HG03175 (cell line): Measurements from ENCODE around the gene NFATC1.
A peak's percentile ranks its signal among the peaks of the same experiment; 100 is the strongest.

Source experiments
- ATAC-seq: cut with Tn5 transposase; IDR thresholded peaks from one replicate; pipeline ENCODE4 v1.9.1; 2021; ENCODE audit warnings: mild to moderate bottlenecking, moderate library complexity; ENCODE audit not compliant: unreplicated experiment

Gene NFATC1

DNA sequence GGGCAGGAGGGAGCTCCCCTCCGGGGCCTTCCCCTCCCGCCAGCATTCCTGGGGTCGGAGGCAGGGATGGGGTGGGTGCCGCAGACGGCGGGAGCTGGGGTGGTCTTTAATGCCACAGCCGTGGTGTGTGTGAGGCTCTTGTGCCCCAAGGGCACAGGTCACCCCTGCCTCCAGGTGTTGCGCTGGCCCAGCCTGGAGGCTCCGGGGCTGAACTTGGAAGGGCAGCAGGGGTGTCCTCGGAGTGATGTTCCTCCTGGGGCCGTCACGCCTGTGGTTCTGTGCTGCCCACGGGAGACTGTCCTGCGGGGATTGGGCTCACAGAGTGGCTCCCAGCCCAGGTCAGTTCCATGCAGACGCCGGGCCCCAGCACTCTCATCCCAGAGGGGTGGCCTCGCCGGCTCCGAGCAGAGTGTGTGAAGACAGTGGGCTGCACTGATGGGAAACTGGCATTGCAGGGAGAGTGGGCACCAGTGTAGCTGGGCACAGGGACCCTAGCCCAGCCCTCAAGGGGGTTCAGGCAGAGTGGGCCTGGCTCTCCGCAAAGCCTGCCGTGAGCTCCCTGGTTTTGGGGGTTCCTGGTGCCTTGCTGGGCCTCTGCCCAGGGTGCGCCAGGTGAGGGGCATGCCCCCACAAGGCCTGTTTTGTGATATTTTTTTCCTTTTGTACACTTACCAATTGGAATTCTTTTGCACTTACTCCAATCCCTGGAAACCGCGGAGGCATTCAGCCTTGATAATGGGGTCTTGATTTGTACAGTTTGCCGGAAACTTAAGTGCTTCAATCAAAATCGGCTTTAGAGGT, 56.7 kb downstream of the NFATC1 start:
- ATAC-seq = no peak

DNA sequence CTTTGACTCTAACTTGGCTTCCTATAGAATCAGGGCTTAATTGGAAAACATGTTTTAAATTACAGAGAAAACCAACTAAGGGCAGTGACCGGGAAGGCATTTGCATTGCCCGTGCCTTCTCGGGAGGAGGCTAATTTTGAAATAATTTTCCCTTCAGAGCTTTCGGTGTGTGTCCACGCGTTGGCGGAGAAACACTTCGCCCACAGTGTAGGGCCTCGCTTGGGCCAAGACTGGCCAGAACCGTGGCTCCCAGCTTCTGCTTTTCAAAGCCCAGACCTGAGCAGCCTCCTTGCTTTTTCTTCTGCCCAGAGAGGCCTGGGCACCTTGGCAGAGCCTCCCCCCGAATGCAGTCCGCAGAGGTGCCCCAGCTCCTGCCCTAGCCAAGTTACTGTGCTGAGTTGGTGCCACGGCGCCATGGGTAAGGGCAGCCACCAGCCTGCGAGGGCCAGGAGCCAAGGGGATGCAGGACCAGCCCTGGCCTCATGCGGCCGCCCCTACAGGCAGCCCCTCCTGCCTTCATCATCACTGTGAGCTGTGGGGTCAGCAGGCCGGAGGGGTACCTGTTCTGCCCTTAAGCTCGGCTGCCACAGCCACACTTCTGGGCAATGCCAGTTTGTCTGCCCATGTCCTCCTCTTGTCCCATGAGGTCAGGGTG, 57.4 kb downstream of the NFATC1 start:
- no peak for ATAC-seq

DNA sequence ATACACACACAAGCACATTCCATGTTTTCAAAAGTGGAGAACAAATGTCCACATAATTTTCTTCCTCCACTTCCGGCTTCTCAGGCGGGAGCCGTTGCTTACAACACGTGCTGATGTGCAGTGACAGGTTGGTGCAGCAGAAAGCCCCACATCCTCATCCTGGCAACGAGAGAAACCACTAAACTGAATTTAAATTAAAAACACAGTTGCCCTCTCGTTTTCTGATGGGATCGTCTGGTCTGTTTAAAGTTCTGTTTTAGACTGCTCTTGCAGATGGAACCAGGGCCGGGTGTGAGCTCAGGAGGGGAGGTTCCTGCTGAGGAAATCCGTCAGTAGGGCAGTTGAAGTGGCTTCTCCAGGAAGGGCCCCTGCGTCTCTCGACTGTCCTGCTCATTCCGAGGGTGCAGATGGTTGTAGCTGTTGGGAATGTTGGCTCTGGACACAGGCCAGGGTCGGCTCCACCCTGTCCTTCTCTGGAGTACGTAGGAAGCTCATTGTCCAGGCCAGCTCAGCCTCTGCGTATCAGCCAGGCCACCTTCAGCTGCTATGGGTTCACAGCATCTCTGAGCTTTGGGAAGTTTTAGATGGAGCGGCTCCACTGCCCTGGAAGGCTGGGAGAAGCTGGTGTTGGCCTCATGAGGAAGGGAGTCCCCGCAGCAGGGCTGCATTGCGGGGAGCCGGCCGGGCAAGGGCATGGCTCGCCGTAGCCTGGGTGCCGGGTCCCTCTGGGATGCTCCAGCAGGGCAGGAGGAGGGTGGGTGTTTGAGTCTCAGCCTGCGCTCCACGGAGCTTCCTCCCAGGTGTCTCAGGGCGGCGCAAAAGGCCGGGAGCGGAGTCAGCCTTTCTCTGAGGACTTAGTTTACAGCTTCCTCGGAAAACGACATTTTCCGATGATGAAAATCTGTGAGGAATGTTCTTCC, 58.3 kb downstream of the NFATC1 start:
- ATAC-seq = no peak

DNA sequence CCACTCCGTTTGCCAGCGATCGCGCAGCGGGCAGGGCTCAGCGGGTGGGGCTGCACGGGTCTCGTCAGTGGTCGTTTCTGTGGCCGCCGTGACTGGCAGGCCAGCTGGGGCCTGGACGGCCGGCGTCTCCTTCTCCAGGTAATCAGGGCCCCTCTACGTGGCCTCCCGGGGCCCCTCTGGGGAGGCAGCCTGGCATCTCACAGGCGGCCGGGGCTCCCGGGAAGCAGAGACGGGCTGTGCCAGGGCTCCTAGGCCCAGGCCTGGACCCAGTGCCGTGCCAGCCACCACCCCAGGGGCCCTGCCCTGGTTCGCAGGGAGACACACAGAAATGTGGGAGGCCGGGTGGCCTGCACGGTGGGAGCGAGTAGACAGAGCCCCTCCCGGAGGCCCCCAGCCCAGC, 59.5 kb downstream of the NFATC1 start:
- no peak for ATAC-seq

DNA sequence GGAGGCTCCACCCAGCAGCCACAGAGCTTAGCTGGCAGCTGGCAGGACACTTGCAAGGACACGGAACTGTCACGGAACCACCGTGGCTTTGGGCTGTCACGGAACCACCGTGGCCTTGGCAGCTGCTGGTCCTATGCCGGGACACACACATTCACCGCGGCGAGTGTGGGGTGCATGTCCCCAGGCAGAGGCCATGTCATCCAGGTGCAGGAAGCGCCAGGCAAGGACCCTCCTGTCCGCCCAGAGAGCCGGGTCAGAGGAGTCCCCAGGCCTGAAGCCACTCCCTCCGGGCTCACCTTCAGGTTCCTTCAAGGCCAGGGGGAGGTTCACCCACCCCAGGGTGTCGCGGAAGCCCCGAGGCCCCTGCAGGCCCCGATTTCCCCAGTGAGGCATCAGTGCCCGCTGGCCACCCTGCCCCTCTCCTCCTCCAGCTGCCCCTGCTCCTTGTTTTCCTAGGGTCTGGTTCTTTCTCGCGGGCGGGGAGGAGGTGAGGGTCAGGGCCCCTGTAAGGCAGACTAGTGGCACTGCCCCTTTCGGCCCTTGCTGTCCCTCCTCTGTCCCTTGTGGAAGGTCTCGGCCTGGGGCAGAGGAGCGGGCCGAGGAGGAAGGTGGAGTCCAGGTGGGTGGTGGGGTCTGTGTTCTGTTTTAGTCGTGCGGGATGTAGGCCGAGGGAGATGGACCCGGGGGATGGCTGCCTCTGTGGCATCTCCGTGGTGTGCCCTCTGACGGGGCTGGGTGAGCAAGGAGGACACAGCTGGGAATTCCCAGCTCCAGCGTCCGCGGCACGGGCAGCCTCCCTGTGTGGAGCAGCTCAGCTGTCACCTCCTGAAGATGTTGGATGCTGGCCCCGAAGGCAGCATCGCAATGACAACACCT, 60.6 kb downstream of the NFATC1 start:
- no peak for ATAC-seq

DNA sequence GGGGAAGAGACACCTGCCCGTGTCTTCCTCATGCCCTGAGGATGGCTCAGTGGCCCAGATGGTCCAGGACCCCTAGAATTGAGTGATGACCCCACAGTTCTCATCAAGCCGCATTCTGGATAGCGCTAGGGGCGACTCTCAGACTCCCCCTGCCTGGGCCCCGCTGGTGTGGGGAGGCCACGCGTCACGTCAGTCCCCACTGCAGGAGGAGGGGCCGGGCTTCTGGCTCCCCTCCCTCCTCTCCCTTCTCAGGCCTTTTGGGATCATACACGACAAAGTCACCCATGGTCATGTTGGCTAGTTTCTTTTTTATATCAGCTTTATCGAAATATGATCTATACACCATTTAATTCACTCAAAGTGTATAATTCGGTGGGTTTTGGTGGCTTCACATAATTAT, 61.5 kb downstream of the NFATC1 start:
- ATAC-seq = no peak

DNA sequence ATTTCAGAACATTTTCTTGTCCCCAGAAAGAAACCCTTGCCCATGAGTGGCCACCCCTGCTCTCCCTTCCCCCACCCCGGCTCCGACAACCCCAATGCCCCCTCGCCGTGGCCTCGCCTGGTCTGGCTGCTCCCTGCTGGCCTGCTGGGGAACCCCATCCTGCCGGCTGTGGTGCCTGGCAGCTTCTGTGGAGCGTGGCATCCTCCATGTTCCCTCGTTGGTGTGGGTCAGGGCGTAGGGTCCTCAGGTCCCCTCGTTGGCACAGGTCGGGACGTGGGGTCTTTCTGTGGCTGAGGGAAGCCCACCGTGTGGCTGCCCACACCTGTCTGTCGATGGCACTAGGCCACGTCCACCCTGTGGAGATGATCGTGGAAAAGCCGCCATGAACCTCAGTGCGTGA, 61.9 kb downstream of the NFATC1 start:
- no peak for ATAC-seq

DNA sequence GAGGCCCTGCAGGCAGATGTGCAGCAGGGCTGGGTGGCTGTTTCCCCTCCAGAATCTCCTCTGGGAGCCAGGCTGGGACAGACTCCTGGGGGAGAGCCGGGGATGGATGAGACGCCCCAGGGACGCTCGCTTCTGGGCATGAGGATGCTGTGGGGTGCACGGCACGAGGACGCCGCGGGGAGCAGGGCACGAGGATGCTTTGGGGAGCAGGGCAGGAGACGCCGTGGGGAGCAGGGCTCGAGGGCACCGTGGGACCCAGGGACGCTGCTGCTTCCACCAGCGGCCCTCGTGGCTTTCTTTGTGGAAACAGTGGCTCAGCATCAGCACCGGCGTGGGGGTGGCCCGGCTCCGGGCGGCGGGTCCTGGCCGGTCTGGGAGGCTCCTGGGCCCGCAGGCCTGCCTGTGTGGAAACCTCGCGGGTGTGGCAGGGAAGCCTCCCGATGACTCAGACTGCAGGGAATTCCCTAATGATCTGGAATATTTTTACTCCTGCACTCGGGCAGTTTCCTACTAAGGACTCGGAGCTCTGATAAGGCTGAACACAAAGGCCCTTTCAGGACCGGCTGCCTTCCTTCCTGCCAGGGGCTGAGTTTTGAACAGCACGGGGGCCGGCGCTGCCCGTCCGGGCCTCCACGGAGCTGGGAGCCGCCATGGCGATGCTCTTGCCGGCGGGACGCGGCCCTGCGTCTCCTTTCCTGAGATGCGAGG, 62.6 kb downstream of the NFATC1 start:
- no peak for ATAC-seq

DNA sequence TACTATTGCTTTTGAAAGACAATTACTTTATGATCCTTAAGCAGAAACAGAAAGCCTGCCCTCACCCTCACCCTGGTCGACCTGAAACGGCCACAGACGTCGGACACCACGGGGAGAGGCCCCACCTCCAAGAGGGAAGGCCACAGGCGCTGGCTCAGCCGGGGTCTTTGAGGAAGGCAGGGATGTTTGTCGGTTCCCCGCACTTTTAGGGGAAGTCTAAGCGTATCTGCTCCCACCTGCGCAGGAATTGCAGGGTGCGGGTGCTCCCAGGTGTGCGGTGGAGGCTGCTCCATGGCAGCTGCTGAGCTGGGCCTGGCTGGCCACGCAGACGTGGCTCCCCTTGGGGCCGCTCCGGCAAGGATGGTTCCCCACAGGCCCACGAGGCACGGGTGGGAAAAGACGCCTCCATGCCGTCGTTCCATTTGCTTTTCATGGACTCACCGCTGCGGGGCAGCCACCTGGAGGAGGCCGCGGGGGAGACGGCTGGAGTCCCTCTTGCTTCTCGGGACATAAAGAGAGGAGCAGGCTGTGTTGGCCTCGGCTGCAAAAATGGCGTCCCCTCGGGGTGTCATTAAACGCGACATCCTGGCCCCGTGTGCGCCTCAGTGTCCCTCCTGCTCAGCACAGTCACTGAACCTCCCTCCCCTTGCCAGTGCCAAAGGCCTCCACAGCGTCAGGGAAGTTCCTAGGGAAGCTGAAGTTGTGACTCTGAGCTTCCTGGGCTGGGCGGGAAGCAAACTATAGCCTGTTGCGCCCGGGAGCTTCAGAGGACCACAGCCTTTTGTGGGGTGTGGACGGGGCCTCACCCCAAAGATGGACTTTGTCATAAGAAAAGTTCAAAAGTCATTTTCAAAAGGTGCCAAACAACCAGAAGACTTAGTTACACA, 63.4 kb downstream of the NFATC1 start:
- ATAC-seq = no peak

DNA sequence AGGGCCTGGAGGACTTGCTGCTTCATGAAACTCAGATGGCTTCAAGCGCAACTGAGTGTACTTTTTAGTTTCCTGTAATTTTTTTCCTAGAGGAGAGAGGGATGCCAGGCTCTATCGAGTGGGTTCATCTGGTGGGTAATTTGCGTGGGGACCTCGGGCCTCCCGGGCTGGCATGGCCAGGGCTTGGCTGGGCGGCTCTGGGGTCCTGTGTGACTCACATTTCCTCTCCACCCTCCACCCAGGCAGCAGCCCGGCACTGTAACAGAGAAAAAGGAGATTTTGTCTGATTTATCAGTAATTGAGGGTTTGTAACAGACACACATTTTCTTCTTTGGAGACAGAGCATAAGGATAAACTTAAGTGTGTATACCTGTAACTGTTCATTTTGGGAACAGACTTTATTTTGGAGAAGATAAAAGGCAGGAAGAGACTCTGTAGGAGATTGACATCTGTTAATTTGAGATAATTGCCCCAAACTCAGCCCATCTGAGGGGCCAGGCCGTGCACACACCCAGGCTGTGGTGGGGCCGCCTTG, 64.3 kb downstream of the NFATC1 start:
- ATAC-seq = no peak

DNA sequence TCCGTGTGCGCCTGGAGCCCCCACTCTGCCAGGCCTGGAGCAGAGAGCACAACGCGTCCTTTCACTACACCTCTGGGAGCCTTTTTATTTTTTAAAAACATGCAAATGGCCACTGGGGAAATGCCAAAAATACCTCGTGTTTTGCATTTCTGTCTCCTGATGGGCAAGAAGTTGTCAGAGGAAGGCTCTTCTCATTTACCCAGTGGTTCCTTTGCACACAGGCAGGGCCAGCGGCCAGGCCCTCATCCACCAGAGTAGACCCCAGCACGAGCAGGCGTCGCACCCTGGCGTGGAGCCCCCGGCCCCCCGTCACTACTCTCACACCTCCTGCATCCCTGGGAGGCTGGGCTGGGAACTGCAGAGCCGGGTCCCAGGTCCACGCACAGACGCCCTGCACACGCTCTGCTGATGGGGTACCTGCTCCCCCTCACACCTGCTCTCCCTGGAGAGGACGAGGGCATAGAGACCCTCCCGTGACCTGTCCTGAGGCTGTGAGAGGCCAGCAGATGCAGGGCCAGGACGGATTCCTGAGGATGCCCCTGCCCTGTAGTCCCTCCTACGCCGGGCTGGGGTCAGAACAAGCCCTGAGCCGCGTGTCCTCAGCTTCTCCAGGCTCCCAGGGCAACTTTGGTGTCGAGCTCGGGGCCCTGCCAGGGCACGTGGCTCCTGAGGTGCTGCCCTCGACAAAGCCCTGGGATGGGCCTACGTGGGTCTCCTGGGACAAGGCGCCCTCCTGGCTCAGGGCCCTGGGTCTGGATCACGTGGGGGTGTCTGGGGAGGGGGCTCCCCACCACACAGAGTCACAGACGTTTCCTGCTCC, 65.0 kb downstream of the NFATC1 start:
- ATAC-seq = peak; percentile 68

DNA sequence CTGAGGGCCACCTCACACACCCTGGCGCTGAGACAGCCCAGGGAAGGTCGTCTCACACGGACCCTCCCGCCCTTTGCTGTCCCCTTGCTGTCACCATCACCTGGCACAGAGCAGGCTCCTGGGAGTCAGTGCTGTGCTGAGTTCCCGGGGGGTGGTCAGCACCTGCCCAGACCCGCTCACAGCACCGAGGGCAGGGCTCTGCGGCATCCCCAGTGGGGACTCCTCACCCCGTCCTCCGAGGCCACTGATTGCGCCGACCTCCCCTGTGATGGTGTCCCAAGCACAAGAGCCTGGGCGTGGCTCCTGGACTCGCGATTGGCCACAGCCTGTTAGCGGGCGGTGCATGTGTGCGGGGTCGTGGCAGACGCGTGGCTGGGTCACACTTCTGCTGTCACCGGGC, 65.9 kb downstream of the NFATC1 start:
- ATAC-seq = no peak

DNA sequence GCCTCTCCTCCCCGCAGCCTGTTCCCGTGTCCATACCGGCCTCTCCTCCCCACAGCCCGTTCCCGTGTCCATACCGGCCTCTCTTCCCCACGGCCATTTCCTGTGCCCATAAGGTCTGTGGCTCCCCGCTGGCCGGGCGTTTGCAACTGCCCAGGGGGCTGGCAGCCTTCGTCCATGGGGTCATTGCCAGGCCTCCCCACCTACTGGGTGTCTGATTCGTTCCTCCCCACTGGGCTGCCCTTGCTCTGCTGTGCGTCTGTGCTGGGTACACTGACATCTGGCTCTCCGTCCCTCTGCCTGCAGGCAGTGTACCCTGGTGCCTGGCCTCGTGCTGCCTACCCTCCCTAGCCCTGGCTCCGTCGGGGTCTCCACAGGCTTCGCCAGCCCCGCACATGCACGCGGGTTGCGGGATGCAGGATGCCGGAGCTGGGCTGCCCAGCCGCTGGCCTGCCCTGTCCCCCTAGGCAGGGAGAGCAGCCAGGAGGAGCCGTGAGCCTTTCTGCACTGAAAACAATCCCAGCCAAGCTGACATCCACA, 67.8 kb downstream of the NFATC1 start:
- no peak for ATAC-seq

DNA sequence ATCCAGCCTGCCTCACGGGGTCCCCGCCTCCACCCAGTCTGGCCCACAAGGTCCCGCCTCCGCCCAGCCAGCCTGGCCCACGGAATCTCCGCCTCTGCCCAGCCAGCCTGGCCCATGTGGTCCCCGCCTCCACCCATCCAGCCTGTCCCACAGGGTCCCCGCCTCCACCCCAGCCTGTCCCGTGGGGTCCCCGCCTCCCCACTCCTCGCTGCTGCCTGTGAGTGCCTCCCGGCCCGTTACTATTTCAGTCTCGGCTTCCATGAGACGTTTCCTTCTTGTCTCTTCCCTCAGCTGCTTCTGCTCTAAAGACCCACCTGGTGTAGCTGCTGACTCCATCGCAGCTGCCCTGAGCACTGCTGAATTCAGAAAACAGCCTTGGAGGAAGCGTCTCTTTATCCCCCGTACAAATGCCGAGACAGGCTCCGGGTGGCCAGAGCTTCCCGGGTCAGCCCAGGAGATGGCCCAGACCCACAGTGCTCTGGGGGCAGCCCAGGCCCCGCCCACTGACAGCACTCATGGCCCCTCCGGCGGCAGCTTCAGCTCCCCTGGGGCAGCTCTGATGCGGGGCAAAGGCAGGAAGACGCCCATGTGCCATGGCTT, 69.8 kb downstream of the NFATC1 start:
- peak; percentile 74 for ATAC-seq

DNA sequence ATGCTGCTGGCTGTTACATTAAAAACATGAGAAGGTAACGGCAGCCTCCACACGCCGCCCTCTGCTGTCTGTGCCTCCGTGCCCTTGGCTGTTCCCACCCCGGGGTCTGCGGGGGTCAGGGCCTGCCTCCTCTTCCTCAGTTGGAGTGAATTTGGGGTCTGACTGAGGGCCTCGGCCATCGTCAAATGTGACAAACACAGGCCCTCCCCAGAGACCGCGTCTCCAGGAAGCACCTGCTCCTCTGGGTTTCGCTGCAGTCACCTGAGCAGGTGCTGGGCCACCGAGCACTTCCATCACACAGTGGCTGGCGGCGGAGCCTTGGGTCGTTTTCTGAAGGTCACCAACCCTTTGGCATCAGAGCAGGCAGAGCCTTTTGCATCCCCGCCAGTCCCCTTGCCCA, 70.9 kb downstream of the NFATC1 start:
- ATAC-seq = peak; percentile 36

DNA sequence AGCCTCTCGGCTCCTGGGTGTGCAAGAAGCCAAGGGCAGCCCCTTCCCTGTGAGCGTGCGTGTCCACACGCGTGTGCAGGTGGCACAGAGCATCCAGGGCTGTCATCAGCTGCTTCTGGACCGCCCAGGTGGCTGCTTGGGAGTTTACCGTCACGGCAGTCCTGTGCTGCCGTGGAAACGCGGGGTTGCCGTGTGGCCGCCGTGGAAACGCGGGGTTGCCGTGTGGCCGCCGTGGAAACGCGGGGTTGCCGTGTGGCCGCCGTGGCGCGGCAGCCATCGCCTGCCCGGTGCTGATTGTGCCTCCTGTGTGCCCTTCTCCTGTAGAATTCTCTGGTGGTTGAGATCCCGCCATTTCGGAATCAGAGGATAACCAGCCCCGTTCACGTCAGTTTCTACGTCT, 71.4 kb downstream of the NFATC1 start:
- no peak for ATAC-seq

DNA sequence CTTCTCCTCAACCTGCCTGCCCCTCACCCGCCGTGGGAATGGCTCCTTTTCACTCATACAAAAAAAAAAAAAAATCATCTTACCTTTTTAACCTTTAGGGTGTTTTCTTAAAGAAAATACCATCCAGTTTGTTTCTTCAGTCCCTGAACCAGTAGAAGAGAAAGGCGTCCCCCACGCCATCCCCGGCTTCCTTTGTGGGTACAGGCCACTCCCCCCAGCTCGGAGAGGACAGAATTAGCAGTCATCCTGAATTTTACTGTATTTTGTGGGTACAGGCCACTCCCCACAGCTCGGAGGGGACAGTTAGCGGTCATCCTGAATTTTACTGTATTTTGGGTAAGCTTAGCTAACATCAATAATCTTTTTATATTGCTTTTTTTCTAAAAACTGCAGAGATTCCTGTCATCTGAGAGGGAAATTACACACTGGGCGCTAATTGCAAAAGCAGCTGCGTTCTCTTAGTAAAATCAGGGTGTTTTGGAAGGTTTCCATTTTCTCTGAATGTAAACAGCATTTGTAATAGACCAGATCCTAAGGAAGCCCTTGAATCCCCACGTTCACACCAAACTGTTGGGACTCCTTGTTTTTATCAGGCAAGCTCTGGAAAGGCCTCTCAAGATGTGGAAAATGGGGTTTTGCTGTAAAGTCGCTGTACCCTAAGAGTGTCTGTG, 72.5 kb downstream of the NFATC1 start:
- no peak for ATAC-seq
